Measurements from ENCODE around the gene AHCTF1.

Gene AHCTF1

DNA sequence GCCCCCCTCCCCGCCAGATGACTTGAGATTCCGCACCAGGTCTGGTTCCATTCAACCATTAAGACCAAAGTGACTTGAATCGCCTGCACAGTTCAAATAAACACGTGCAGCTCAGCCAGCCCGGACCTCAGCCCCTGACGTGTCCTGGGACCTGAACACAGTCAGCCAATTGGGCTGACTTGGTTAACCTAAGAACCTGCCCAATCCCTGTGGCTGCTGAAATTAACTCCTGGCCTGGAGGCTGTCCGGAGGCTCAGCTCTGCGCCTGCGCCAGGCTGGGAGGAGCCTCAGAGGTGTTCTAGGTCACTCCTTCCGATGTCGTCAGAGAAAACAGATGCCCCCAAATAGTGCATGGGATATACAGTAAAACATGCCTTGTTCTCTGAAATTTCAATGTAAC lies 134.2 kb downstream of the AHCTF1 start:
- DNase-seq: no peak

DNA sequence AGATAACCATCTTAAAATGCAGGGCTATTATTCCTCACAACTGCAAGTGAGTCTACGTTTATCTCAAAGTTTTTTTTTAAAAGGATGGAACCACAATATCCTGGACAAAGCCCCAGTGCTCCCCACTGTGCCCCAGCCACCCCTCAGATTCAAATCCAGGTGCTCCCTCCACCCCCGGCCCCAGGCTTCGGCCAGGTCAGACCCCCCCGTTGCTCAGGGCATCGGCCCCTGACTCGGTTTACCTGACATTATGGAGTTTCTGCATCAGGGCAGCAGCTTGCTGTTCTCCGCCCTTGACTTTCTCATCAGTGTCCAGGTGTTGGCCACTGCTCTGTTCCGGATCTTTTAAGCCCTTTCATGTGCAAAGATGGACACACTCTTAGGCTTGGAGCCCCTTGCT lies 134.6 kb downstream of the AHCTF1 start:
- DNase-seq: no peak

DNA sequence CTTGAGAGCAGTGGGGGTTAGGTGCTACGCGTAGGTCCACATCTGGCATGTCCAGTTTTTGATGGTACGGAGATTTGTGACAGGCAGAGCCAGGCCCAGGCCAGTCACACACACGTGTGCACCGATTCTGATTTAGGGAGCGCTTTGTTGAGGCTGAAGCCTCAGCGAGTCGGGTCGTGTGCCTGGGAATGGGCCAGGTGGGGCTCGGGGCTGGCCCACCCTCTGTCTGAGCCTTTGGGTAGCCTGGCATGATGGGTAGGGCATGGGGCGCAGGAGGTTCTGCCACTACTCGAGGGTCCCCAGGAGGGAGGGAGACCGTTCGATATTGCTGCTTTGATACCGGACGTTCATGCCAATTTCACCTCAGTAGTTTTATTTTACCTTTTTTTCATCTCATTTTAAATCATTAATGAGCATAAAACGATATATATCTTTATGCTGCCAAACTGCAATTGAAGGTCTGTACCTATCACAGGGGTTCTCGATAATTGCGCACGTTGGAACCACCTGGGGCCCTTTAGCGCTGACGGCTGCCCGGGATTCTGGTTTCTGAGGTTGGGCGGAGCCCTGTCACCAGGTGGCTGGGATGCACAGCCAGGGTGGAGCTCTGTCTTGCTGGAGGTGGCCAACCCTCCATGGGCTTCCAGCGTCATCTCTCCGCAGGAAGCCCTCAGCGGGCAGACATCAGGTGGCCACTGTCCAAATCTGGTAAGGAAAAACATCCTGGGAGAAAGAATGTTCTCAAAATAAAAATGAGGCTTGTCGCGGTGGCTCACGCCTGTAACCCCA lies 135.6 kb downstream of the AHCTF1 start:
- DNase-seq: no peak

- no peak for DNase-seq
Observed at GRCh38 chr1:246794828-246795671, 136.7 kb downstream of the AHCTF1 start.

- no peak for DNase-seq
Observed at GRCh38 chr1:246794048-246794827, 137.5 kb downstream of the AHCTF1 start.

DNA sequence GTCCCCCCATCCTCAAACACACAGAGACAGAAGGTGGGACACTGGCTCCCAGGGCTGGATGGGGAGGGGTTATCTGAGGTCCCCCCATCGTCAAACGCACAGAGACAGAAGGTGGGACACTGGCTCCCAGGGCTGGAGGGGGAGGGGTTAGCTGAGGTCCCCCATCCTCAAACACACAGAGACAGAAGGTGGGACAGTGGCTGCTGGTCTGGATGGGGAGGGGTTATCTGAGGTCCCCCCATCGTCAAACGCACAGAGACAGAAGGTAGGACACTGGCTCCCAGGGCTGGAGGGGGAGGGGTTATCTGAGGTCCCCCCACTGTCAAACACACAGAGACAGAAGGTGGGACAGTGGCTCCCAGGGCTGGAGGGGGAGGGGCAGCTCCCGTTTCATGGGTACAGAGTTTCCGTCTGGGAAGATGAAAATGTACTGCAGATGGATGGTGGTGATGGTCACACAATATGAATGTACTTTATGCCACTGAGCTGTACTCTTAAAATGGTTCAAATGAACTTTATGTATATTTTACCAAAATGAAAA lies 138.3 kb downstream of the AHCTF1 start:
- no peak for DNase-seq

DNA sequence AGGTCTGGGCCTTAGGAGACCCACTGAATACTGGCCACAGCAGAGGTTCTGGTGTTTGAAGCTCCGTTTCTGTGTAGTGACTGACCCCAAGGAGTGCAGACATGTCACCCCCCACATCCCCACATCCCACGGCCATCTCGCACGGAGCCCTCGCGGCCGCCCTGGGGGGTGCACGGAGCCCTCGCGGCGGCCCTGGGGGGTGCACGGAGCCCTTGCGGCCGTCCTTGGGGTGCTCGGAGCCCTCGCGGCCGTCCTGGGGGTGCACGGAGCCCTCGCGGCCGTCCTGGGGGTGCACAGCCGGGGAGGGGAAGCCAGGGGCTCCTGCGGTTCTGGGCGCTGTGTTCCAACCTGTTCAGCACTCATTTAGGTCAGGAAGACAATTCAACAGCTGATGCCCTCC lies 139.1 kb downstream of the AHCTF1 start:
- no peak for DNase-seq

DNA sequence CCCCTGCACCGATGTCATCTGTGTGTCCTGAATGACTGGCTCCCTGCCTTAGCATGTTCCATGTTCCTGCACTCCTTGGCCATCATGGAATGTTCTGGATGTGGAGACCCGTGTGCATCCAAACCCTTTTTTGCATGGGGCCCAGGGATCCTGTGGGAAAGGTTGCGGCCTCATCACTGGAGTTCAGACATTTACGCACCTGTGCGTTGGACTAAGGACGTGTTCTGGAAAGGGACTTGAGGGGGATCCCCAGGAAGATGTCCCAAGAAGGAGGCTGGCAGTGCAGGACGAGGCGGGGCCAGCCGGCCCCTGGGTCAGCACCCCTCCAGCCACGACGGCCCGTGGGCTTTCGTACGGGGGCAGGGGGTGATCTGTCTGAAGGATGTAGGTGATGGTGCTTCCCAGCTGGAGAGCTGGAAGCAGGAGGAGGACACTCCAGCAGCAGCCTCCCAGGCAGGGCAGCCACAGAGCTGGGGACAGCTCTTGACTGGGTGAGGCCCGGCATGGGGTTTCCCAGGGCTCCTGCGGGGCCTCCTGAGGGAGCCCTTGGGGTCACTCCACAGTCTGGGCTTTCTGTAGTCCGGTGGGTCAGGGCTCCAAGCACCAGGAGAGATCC lies 140.3 kb downstream of the AHCTF1 start:
- DNase-seq: no peak

GRCh38 chr1:246790833-246791232 lies 140.9 kb downstream of the AHCTF1 start:
- no peak for DNase-seq

DNA sequence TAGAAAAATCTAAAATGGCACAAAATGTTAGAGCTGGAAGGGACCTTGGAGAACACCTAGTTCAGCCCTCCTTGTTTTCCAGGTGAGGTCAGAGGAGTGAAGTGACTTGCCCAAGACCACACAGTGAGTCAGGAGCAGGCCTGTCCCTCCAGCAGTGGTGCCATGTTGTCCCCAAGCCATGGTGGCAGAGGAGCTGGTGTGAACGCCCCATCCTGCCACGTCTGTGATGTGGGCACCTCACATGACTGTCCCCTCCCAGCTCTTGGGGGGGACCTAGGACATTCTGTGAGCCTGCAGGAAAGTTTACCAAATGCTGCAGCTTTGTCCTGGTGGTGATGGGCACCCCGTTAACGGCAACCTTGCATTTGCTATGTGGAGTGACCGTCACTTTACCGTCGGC lies 141.4 kb downstream of the AHCTF1 start:
- no peak for DNase-seq

DNA sequence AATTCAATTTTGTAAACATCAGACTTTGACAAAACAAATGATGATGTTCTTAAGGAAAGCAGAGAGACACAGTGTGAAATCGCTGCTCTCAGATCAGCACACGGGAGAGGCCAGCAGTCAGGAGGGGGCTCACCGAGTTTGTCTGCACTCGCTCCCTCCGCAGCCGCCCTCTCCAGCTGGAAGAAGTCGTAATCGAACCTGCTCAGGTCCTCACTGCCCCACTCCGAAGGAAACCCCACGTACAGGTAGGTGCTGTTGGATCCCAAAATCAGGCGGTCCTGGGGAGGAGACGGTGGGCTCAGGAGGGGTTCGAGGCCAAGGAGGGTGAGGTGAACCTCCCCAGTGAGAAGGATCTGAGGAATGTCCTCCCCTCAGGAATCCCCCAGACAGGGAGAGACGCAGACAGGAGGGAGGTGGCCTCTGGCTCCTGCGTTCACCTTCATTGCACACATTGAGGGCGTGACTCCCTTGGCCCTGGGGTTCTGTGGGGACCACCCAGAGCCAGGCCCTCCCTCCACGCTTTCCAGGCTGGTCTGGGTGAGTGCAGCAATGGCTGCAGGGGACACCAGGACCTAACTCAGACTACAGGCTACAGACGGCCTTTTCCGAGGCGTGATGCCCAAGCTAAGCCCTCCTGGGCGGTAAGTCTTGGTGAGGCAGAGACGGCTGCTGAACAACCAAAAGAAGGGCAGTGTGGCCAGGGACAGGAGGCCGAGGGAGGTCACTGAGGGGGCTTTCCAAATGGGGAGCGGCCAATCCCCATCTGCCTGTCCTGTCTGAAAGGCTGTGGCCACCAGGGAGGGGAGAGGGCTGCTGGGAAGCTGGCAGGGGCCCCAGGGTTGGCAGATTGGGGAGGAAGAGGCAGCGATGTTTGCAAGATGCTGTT lies 142.1 kb downstream of the AHCTF1 start:
- DNase-seq: no peak
